ENCODE data around the gene KSR2. TPM values are rescaled to one million over a fixed set of nuclear protein-coding genes. Genes with fewer than 3 reads are reported as not detected.

Gene KSR2
- total and polyA plus RNA-seq, 2 donors (not counting 3 experiments of a cell fraction or from before 2014, with no cell fraction given) = 2.1 to 5.2 TPM

DNA sequence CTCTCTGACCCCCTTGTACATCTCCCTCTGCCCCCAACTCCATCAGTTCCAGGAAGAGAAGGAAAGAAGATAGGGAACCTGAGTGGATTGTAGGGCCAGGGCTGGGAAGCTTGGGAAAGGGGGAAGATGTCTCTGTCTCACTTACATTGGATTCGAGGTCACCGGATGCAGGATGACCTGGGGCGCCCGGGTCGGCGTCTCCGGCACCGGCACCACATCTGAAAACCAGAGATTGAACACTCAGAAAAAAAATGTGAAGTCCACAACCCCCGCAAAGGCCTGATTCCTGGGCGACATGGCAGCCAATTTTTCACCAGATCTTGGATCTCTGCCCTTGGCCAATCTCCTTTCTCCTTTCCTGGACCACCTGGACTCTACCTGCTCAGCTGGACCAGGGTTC lies 438.0 kb downstream of the KSR2 start:
- no peaks in the 10 kb centered on the region for H3K9me1 ChIP-seq (replicated peaks; ENCODE audit: control insufficient read depth, extremely low read depth, insufficient read depth, low read length)
- ChIA-PET POLR2A (no interaction called here), CTCF (no interaction called here)
- H3K27ac ChIP-seq (ENCODE audit: insufficient read depth, low read depth, low read length) = no peak overlapping the region
- TF ChIP-seq, protein P1, sequence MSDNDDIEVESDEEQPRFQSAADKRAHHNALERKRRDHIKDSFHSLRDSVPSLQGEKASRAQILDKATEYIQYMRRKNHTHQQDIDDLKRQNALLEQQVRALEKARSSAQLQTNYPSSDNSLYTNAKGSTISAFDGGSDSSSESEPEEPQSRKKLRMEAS (IDR thresholded peaks at IDR 0.05; ENCODE audit: insufficient read depth, insufficient read length) = no peak
- TF ChIP-seq POLR2A (IDR thresholded peaks at IDR 0.05; ENCODE audit: low read depth, low read length) = no peak
- TF ChIP-seq CTCF (IDR thresholded peaks at IDR 0.05; ENCODE audit: extremely low read depth in 1 of 2, insufficient read depth in 1 of 2, low read depth in 1 of 2, low read length in 2 of 2) = no peak
- no peak for TF ChIP-seq JUN (IDR thresholded peaks at IDR 0.05; ENCODE audit: borderline replicate concordance, insufficient read depth, insufficient read length, low read depth)
- TF ChIP-seq EZH2 (IDR thresholded peaks at IDR 0.05; ENCODE audit: borderline replicate concordance, low read depth, low read length, severe bottlenecking) = no peak
- TF ChIP-seq MYC (IDR thresholded peaks at IDR 0.05; ENCODE audit: low read depth, low read length) = no peak
- TF ChIP-seq POLR2AphosphoS5 (IDR thresholded peaks at IDR 0.05; ENCODE audit: insufficient read depth, low read depth, low read length) = no peak
- no peak for TF ChIP-seq FOS (IDR thresholded peaks at IDR 0.05; ENCODE audit: borderline replicate concordance, insufficient read depth, low read length)
- no peak for TF ChIP-seq GATA2 (IDR thresholded peaks at IDR 0.05; ENCODE audit: insufficient read depth, insufficient read length, low read depth, low read length)
- DNase-seq (ENCODE audit: low read depth, low spot score) (no peak), FAIRE-seq (no peak)
- H3K36me3 ChIP-seq (ENCODE audit: control insufficient read depth in 2 of 2, extremely low read depth in 1 of 2, insufficient read depth in 2 of 2, low read length in 2 of 2) = no peaks in the 10 kb centered on the region
- no peaks in the 10 kb centered on the region for H4K20me1 ChIP-seq (replicated peaks; ENCODE audit: control insufficient read depth, extremely low read depth, insufficient read depth, low read length)
- H3K4me2 ChIP-seq (ENCODE audit: insufficient read depth, low read length) = no peak overlapping the region
- H3K4me3 ChIP-seq (replicated peaks in 1 of 3; ENCODE audit: insufficient read depth in 1 of 3, low read depth in 1 of 3, low read length in 3 of 3) = no peak overlapping the region
- dilution Hi-C loops (cut with MboI; ENCODE audit: extremely low pct_ligation_motif_present, low sequenced_read_pairs) = no loop called here
- BruUV-seq (replicated peaks) = no TSS peak
- H3K9me3 ChIP-seq (replicated peaks; ENCODE audit: control insufficient read depth, insufficient read depth, low read length) = no peaks in the 10 kb centered on the region
- H3K4me1 ChIP-seq (ENCODE audit: control insufficient read depth, extremely low read depth, insufficient read depth, low read length) = no peaks in the 10 kb centered on the region
- H3K27me3 ChIP-seq (ENCODE audit: control insufficient read depth in 2 of 2, insufficient read depth in 2 of 2, low read length in 2 of 2) = no peaks in the 10 kb centered on the region
- H2AFZ ChIP-seq (ENCODE audit: low read depth, low read length) = no peak overlapping the region
- H3K9ac ChIP-seq (replicated peaks; ENCODE audit: extremely low read depth, insufficient read depth, low read length) = no peak overlapping the region
- H3K79me2 ChIP-seq (ENCODE audit: control insufficient read depth, insufficient read depth, low read length) = no peaks in the 10 kb centered on the region
- intact Hi-C loops (cut with micrococcal nuclease) = no loop called here

Data from endothelial cell of umbilical vein (primary cell).